Esophagus squamous epithelium (tissue), 5 donors: ENCODE measurements around the gene PMM1. TPM values are rescaled to one million over a fixed set of nuclear protein-coding genes. Genes with fewer than 3 reads are reported as not detected.

ENCODE experiments used
- DNase-seq: peaks from one replicate; lab custom pipeline; 2025; lab: John Stamatoyannopoulos, UW
- H3K27ac ChIP-seq, 4 donors: fragments of 200-600 bp; sonication (generic); one replicate each; pipeline ENCODE4 v1.5.1; 2016 to 2019; ENCODE audit warnings: mild to moderate bottlenecking in 1 of 4
- H3K27me3 ChIP-seq, 4 donors: fragments of 200-600 bp; sonication (generic); 1 replicate in 3 of 4; 2 replicates in 1 of 4; pipeline versions ENCODE4 v1.5.1 to v1.6.0; 2017 to 2021; ENCODE audit warnings: antibody characterized with exemption in 1 of 4
- H3K36me3 ChIP-seq, 3 donors: fragments of 200-600 bp; sonication (generic); one replicate each; pipeline ENCODE4 v1.5.1; 2016 to 2019
- H3K4me1 ChIP-seq, 3 donors: fragments of 200-600 bp; sonication (generic); one replicate each; pipeline ENCODE4 v1.5.1; 2017 to 2019
- H3K4me3 ChIP-seq, 4 donors: fragments of 200-600 bp; sonication (generic); 1 replicate in 3 of 4; 2 replicates in 1 of 4; pipeline ENCODE4 v1.5.1; 2016 to 2019; ENCODE audit warnings: mild to moderate bottlenecking in 2 of 4, moderate library complexity in 1 of 4
- H3K9me3 ChIP-seq, 3 donors: fragments of 200-600 bp; sonication (generic); one replicate each; pipeline ENCODE4 v1.5.1; 2016 to 2019
- POLR2A ChIP-seq, 4 donors: fragments of 450-650 bp; IDR thresholded peaks; one replicate each; pipeline ENCODE4 v1.6.1; 2017; ENCODE audit warnings: antibody characterized with exemption in 4 of 4, mild to moderate bottlenecking in 4 of 4, moderate library complexity in 3 of 4
- WGBS, 2 donors: methylation state at CpG; one replicate each; pipeline ENCODE4 v1.1.5; 2018; 5-methylcytosine and 5-hydroxymethylcytosine counted together
- intact Hi-C: fragments of 100-400 bp; cut with DNase I; formaldehyde crosslinking; loops from one replicate; pipeline ENCODE4 v1.15.0; 2022
- total RNA-seq, 4 donors: library from RNA; depleted of rRNA; stranded (reverse); fragments of >200 nt; gene quantifications; one replicate each; pipeline ENCODE4 v1.1.0, GENCODE V29; 2016
- TF ChIP-seq, protein P1 (sequence below), 6 experiments: fragments of 450-650 bp in 4 of 6; fragments of 200-600 bp in 2 of 6; sonication (generic) in 2 of 6; IDR thresholded peaks; one replicate each; pipeline ENCODE4 v1.5.1; 2016 to 2019; ENCODE audit warnings: antibody characterized with exemption in 6 of 6, mild to moderate bottlenecking in 4 of 6, moderate library complexity in 4 of 6
- donor health status: DM: yes; HTN: yes; CAD: no.

Gene PMM1
- total RNA-seq, 4 donors from 2014 or later = 17.9 to 65.2 (median 49.5) TPM

DNA sequence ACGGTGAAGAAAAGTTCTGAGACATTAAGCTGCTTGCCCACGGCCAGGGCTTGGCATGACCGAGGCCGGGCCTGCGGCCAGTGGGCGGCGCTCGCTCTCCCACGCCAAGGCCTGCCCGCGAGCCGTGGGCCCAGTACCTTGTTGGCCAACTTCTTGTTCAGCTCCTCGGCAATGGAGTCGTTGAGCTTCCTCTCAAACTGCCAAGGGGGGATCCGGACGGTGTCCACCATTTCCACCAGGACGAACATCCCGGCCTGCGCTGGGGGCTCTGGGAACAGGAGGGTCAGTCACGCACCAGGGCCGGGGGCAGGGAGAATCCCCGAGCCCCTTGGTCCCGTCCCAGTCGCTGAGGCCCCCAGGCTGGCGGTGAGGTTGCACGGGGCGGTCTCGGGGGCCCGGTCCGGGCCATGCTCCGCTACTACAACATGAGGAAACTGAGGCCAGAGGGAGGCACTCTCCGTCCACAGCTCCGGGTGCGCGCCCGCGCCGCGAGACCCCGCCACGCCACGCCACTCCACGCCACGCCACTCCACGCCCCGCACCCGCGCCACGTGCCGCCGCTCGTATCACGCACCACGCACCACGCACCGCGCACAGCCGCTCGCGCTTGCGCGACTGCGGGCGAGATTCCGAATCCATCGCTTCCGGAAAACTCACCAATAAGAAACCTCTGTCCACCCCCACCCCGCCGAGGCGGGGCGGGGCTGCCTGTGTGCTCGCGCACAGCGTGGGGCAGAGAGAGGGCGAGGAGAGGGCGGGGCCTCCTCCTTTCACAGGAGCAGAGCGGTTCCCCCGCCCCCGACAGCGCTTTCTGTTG, 45.6 kb downstream of the PMM1 start, which contains the start of gene POLR3H:
Gene POLR3H, minus strand, starts transcription at position 617 of the 817 bp plus-strand sequence. Its CDS starts 369 bp downstream, at position 248.
- Histone ChIP-seq H3K27ac (peak within 1 kb of the TSS; percentile 90 to 96 (median 93)), H3K4me3 (peak within 1 kb of the TSS; percentile 75 to 95 (median 92)), H3K9me3 (no peaks in the 10 kb centered on the region), H3K36me3 (peaks cover 0 to 27% (median 3%) of the 10 kb centered on the region in 3 donors), H3K27me3 (no peaks in the 10 kb centered on the region), H3K4me1 (peaks cover 22 to 57% (median 25%) of the 10 kb centered on the region in 3 donors)
- DNase-seq = peak; percentile 86
- WGBS, 2 donors = 0 to 2% methylated on average over 6 to 8 of the region's 80 CpGs
- TF ChIP-seq POLR2A (IDR thresholded peaks at IDR 0.05) = peak in 1 of 4 donors; percentile 54
- TF ChIP-seq, protein P1, sequence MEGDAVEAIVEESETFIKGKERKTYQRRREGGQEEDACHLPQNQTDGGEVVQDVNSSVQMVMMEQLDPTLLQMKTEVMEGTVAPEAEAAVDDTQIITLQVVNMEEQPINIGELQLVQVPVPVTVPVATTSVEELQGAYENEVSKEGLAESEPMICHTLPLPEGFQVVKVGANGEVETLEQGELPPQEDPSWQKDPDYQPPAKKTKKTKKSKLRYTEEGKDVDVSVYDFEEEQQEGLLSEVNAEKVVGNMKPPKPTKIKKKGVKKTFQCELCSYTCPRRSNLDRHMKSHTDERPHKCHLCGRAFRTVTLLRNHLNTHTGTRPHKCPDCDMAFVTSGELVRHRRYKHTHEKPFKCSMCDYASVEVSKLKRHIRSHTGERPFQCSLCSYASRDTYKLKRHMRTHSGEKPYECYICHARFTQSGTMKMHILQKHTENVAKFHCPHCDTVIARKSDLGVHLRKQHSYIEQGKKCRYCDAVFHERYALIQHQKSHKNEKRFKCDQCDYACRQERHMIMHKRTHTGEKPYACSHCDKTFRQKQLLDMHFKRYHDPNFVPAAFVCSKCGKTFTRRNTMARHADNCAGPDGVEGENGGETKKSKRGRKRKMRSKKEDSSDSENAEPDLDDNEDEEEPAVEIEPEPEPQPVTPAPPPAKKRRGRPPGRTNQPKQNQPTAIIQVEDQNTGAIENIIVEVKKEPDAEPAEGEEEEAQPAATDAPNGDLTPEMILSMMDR (IDR thresholded peaks at IDR 0.05) = peak; percentile 32 to 53 (median 42)
- intact Hi-C loops = no loop called here

DNA sequence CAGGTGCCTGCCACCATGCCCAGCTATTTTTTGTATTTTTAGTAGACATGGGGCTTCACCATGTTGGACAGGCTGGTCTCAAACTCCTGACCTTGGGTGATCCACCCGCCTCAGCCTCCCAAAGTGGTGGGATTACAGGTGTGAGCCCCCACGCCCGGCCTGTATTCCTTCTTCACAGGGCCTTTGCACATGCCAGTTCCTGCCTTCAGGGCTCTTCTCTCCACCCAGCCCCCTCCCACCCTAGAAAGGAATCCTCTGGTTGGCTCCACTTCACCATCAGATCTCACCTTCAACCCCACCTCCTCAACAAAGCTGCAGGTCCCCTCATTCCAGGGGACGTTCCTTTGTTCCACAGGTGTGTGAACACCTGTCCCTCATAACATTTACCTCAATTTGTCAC, 47.4 kb downstream of the PMM1 start:
- Histone ChIP-seq H3K27ac (peak overlapping the region in 1 of 4 donors; percentile 93), H3K36me3 (peaks cover 0 to 45% (median 3%) of the 10 kb centered on the region in 3 donors), H3K9me3 (no peaks in the 10 kb centered on the region), H3K4me3 (peak overlapping the region in 2 of 4 donors; percentile 75 to 94), H3K4me1 (peaks cover 22 to 60% (median 25%) of the 10 kb centered on the region in 3 donors), H3K27me3 (no peaks in the 10 kb centered on the region)
- intact Hi-C loops = no loop called here
- DNase-seq = no peak
- TF ChIP-seq, protein P1 (IDR thresholded peaks at IDR 0.05) = no peak
- TF ChIP-seq POLR2A (IDR thresholded peaks at IDR 0.05) = no peak
- 86 to 95% methylated on average over 4 of the region's 4 CpGs for WGBS, 2 donors

DNA sequence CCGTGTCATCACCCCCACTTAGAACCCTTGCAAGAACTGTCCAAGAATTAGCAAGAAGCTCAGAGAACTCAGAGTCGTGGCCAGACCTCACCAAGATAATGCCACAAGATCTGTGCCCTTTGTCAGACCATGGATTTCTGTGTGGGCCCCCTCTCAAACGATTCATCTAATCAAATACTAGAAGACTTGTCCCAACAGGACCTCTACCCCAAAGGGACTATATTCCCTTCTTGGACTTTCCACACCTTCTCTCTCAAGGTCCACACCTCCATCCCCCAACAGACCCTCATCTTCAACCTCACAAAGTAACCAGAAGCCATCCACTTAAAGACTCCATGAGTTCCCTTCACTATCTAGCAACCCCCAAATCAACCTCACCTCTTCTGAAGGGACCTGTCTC, 48.2 kb downstream of the PMM1 start:
- intact Hi-C loops = no loop called here
- WGBS, 2 donors = 33 to 58% methylated on average over 2 to 3 of the region's 3 CpGs
- H3K27ac ChIP-seq = peak overlapping the region in 2 of 4 donors; percentile 3 to 21

DNA sequence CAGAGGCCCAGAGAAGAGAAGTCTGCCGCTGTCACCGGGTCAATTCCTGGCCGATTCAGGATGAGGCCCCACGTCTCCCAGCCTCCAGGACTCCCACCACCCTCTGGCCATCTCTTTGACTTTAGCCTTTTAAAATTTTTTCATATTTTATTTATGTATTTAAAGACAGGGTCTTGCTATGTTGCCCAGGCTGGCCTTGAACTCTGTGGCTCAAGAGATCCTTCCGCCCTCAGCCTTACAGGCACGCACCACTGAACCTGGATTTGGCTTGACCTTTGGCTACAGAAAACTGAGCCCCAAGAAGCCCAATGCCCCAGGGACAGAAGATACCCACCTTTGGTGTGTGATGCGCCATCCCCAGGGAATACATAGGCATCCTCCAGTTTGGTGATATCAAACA, 49.3 kb downstream of the PMM1 start:
- TF ChIP-seq, protein P1 (IDR thresholded peaks at IDR 0.05) = no peak
- no peak for TF ChIP-seq POLR2A (IDR thresholded peaks at IDR 0.05)
- WGBS, 2 donors = 84 to 90% methylated on average over 4 to 7 of the region's 7 CpGs
- H3K4me1 ChIP-seq = peaks cover 22 to 60% (median 25%) of the 10 kb centered on the region in 3 donors
- intact Hi-C loops = no loop called here
- peak overlapping the region in 2 of 4 donors; percentile 63 to 74 for H3K27ac ChIP-seq
- H3K36me3 ChIP-seq = peaks cover 0 to 64% (median 3%) of the 10 kb centered on the region in 3 donors
- H3K4me3 ChIP-seq = no peak overlapping the region
- DNase-seq = no peak
- no peaks in the 10 kb centered on the region for H3K27me3 ChIP-seq
- H3K9me3 ChIP-seq = no peaks in the 10 kb centered on the region

More for the DNA sequence above, 48.2 kb downstream of the PMM1 start:
- no peak for TF ChIP-seq POLR2A (IDR thresholded peaks at IDR 0.05)
- TF ChIP-seq, protein P1 (IDR thresholded peaks at IDR 0.05) = no peak
- H3K27me3 ChIP-seq = no peaks in the 10 kb centered on the region
- no peak overlapping the region for H3K4me3 ChIP-seq
- H3K9me3 ChIP-seq = no peaks in the 10 kb centered on the region
- H3K36me3 ChIP-seq = peaks cover 0 to 52% (median 3%) of the 10 kb centered on the region in 3 donors
- peaks cover 22 to 60% (median 25%) of the 10 kb centered on the region in 3 donors for H3K4me1 ChIP-seq
- DNase-seq = no peak

DNA sequence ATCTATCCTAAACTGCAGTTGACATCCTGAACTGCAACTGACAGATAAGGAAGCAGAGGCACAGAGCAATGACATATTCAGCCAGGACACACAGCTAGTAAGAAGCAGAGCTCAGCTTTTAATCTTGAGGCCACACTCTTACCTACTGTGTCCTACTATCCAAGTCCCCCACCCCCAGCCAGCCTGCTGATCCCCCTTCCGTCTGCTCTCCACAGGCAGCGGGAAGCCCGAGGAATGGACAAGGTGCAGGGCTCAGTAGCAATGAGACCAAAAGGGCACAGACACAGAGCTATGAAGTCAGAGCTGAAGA, 49.7 kb downstream of the PMM1 start:
- Histone ChIP-seq H3K4me3 (no peak overlapping the region), H3K9me3 (no peaks in the 10 kb centered on the region), H3K4me1 (peaks cover 18 to 57% (median 22%) of the 10 kb centered on the region in 3 donors), H3K27me3 (no peaks in the 10 kb centered on the region), H3K36me3 (peaks cover 0 to 68% (median 3%) of the 10 kb centered on the region in 3 donors), H3K27ac (peak overlapping the region in 3 of 4 donors; percentile 56 to 74 (median 63))
- TF ChIP-seq POLR2A (IDR thresholded peaks at IDR 0.05) = no peak
- TF ChIP-seq, protein P1 (IDR thresholded peaks at IDR 0.05) = no peak
- intact Hi-C loops = no loop called here
- DNase-seq = no peak
- no CpG with 5 or more reads among the region's 3 CpGs for WGBS, 2 donors
